ENCODE results near the gene NECAB2. TPM values are rescaled to one million over a fixed set of nuclear protein-coding genes. Genes with fewer than 3 reads are reported as not detected.

Gene NECAB2
- total RNA-seq, 2 experiments from 2014 or later: not detected

- H3K4me1 Mint-ChIP-seq (ENCODE audit: low read depth): peaks cover 13% of the 10 kb centered on the region
- peaks cover 0 to 17% of the 10 kb centered on the region in 2 experiments for H3K9me3 ChIP-seq (ENCODE audit: control insufficient read depth in 1 of 2, insufficient read depth in 1 of 2, low read length in 2 of 2)
- TF ChIP-seq CTCF (IDR thresholded peaks at IDR 0.05): no peak
- intact Hi-C loops (cut with DNase I, micrococcal nuclease): no loop called here
- ATAC-seq (ENCODE audit: poor library complexity) (no peak), DNase-seq (no peak)
- H3K36me3 ChIP-seq (ENCODE audit: insufficient read depth, low read length): no peaks in the 10 kb centered on the region
- H3K27me3 ChIP-seq (ENCODE audit: control insufficient read depth in 1 of 2, insufficient read depth in 2 of 2, low read length in 2 of 2): no peaks in the 10 kb centered on the region
- POLR2A ChIA-PET: no interaction called here
- CTCF ChIA-PET: no interaction called here
- no peak overlapping the region for H3K4me3 Mint-ChIP-seq
- H3K27me3 Mint-ChIP-seq: no peaks in the 10 kb centered on the region
- H3K36me3 Mint-ChIP-seq (ENCODE audit: low read depth): no peaks in the 10 kb centered on the region
- H3K4me1 ChIP-seq (ENCODE audit: insufficient read depth, low read length): peaks cover 8% of the 10 kb centered on the region
- no peak overlapping the region for H3K27ac Mint-ChIP-seq
- no peak overlapping the region for H3K4me3 ChIP-seq (ENCODE audit: low read length)
- no peak overlapping the region for H3K27ac ChIP-seq (ENCODE audit: low read depth in 1 of 2, low read length in 2 of 2)
- peaks cover 3% of the 10 kb centered on the region for H3K9me3 Mint-ChIP-seq
These were observed 46.7 kb downstream of the NECAB2 start for GRCh38 chr16:84014570-84015327.

- ATAC-seq (ENCODE audit: poor library complexity): no peak
- ChIA-PET POLR2A (no interaction called here), CTCF (no interaction called here)
These were observed 47.4 kb downstream of the NECAB2 start for GRCh38 chr16:84015399-84015798.

GRCh38 chr16:84016477-84016876 lies 48.4 kb downstream of the NECAB2 start:
- no peak overlapping the region for H3K27ac Mint-ChIP-seq
- peaks cover 8% of the 10 kb centered on the region for H3K9me3 Mint-ChIP-seq
- H3K27me3 ChIP-seq (ENCODE audit: control insufficient read depth in 1 of 2, insufficient read depth in 2 of 2, low read length in 2 of 2): no peaks in the 10 kb centered on the region

More at GRCh38 chr16:84015399-84015798, 47.4 kb downstream of the NECAB2 start:
- peaks cover 0 to 24% of the 10 kb centered on the region in 2 experiments for H3K9me3 ChIP-seq (ENCODE audit: control insufficient read depth in 1 of 2, insufficient read depth in 1 of 2, low read length in 2 of 2)
- H3K36me3 ChIP-seq (ENCODE audit: insufficient read depth, low read length): no peaks in the 10 kb centered on the region
- no peak overlapping the region for H3K4me3 Mint-ChIP-seq
- H3K9me3 Mint-ChIP-seq: peaks cover 3% of the 10 kb centered on the region
- no peaks in the 10 kb centered on the region for H3K36me3 Mint-ChIP-seq (ENCODE audit: low read depth)
- peaks cover 8% of the 10 kb centered on the region for H3K4me1 ChIP-seq (ENCODE audit: insufficient read depth, low read length)
- no peak overlapping the region for H3K4me3 ChIP-seq (ENCODE audit: low read length)
- H3K27me3 Mint-ChIP-seq: no peaks in the 10 kb centered on the region
- H3K4me1 Mint-ChIP-seq (ENCODE audit: low read depth): peaks cover 13% of the 10 kb centered on the region
- no peak for DNase-seq
- no peak overlapping the region for H3K27ac ChIP-seq (ENCODE audit: low read depth in 1 of 2, low read length in 2 of 2)
- intact Hi-C loops (cut with DNase I, micrococcal nuclease): no loop called here
- TF ChIP-seq CTCF (IDR thresholded peaks at IDR 0.05): no peak
- H3K27ac Mint-ChIP-seq: no peak overlapping the region
- H3K27me3 ChIP-seq (ENCODE audit: control insufficient read depth in 1 of 2, insufficient read depth in 2 of 2, low read length in 2 of 2): no peaks in the 10 kb centered on the region

More at GRCh38 chr16:84016477-84016876, 48.4 kb downstream of the NECAB2 start:
- Histone ChIP-seq H3K27ac (ENCODE audit: low read depth in 1 of 2, low read length in 2 of 2) (no peak overlapping the region), H3K4me3 (ENCODE audit: low read length) (no peak overlapping the region), H3K36me3 (ENCODE audit: insufficient read depth, low read length) (no peaks in the 10 kb centered on the region), H3K4me1 (ENCODE audit: insufficient read depth, low read length) (peaks cover 8% of the 10 kb centered on the region), H3K9me3 (ENCODE audit: control insufficient read depth in 1 of 2, insufficient read depth in 1 of 2, low read length in 2 of 2) (peaks cover 6 to 35% of the 10 kb centered on the region in 2 experiments)
- ChIA-PET POLR2A (no interaction called here), CTCF (no interaction called here)
- intact Hi-C loops (cut with DNase I, micrococcal nuclease): no loop called here
- no peak for DNase-seq
- TF ChIP-seq CTCF (IDR thresholded peaks at IDR 0.05): no peak
- Mint-ChIP-seq H3K4me1 (ENCODE audit: low read depth) (peaks cover 13% of the 10 kb centered on the region), H3K4me3 (no peak overlapping the region), H3K27me3 (peaks cover 3% of the 10 kb centered on the region), H3K36me3 (ENCODE audit: low read depth) (no peaks in the 10 kb centered on the region)
- ATAC-seq (ENCODE audit: poor library complexity): no peak
